ENCODE measurements around the gene PTRH1. TPM values are rescaled to one million over a fixed set of nuclear protein-coding genes. Genes with fewer than 3 reads are reported as not detected.
A peak's percentile ranks its signal among the peaks of the same experiment; 100 is the strongest.

PTRH1 gene
- total and polyA plus RNA-seq, 2 of the 4 experiments (the other 2 are of a cell fraction) = 5.4 to 14.8 TPM

DNA sequence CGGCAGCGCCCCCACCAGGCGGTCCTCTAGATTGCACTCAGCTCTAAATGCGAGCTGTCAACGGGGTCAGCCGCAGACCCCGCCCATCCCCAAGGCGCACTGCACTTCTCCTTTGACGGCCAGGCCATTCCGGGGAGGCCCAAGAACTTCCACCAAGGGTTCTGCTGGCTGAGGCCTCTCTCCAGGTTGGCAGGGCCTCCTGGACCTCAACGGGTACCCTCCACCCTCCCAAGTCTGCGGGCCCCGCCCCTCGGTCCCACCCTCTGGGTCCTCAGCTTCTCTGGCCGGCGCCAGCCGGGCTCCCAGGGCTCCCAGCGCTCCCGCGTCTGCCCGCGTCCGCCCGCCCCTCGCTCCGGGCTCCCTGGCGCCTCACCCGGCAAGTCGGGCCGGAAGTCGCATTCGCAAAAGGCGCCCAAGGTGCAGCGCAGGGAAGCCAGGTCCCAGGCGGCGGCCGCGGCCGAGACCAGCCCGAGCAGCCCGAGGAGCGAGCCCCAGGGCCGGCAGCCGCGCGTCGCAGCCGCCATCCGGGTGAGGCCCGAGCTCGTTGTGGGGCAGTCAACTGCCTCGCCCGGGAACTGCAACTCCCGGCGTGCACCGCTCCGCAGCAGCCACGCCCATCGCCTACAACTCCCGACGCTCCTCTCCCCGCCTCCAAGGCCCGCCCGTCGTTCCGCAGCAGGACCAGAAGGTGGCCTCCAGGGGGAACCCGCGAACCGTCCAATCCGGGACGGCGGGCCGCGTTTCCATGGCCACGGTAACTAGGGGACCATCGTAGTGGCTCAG lies 19.5 kb upstream of the PTRH1 start, which contains the start of gene TOR2A:
Gene TOR2A, minus strand, starts transcription at position 548 of the 783 bp plus-strand sequence. Its CDS starts 24 bp downstream, at position 524.
- 0 out of 2 replicates have a peak, but pooled peaks cover under 1% of the 10 kb centered on the region for H3K9me1 ChIP-seq (ENCODE audit: insufficient read depth, low read length)
- H3K4ac ChIP-seq (ENCODE audit: low read depth, low read length) = peak within 1 kb of the TSS; percentile 59
- peaks cover 4 to 12% of the 10 kb centered on the region in 2 experiments; a peak in 2 of 4 replicates for H3K79me1 ChIP-seq (ENCODE audit: low read depth in 1 of 2, low read length in 2 of 2)
- peak within 1 kb of the TSS; percentile 28 for H2BK120ac ChIP-seq (ENCODE audit: low read depth, low read length)
- H3K27ac ChIP-seq (ENCODE audit: insufficient read depth, low read length) = peak within 1 kb of the TSS; percentile 74
- H3K18ac ChIP-seq (ENCODE audit: low read depth, low read length) = no peak within 1 kb of the TSS
- H2BK5ac ChIP-seq (ENCODE audit: low read depth, low read length, poor library complexity, severe bottlenecking) = peak within 1 kb of the TSS; percentile 89
- peaks cover under 1% of the 10 kb centered on the region; the same call in 1 of the 2 replicates for H4K20me1 ChIP-seq (ENCODE audit: insufficient read depth, low read length)
- dilution Hi-C loops (cut with HindIII; ENCODE audit: low sequenced_read_pairs, unreplicated experiment) (no loop called here), in situ Hi-C loops (cut with MboI; ENCODE audit: low sequenced_read_pairs) (loop anchor here (5.0 kb wide), 1 partner anchor 47 kb away; no protein-coding TSS in a partner anchor), intact Hi-C loops (cut with micrococcal nuclease) (loop anchor here (1.0 to 5.0 kb wide), 6 partner anchors 50 to 228 kb away; partner anchors contain the start of gene STXBP1)
- H4K8ac ChIP-seq (ENCODE audit: low read depth in 2 of 2, low read length in 2 of 2) = peak within 1 kb of the TSS in 1 of 2 experiments; percentile 62; a peak in 2 of 4 replicates
- H3K4me3 ChIP-seq (ENCODE audit: insufficient read depth, low read depth, low read length) = peak within 1 kb of the TSS; percentile 60
- ChIA-PET CTCF (interaction anchor here (0.6 to 2.0 kb wide), 30 partner anchors 11 to 274 kb away, joined by 3 to 13 read pairs (median 4); partner anchors contain the start of genes CDK9, ENG, PTRH1 and ST6GALNAC4), POLR2A (ENCODE audit: unreplicated experiment) (interaction anchor here (0.6 kb wide), 4 partner anchors 139 to 214 kb away, joined by 3 to 12 read pairs (median 3); no protein-coding TSS in a partner anchor)
- peak within 1 kb of the TSS; percentile 32; the same call in 1 of the 2 replicates for H3K14ac ChIP-seq (replicated peaks; ENCODE audit: low read depth, low read length)
- H3K23ac ChIP-seq (ENCODE audit: low read depth, low read length) = no peak within 1 kb of the TSS
- H4K91ac ChIP-seq (ENCODE audit: insufficient read depth, low read depth, low read length) = peak within 1 kb of the TSS; percentile 60
- H2BK20ac ChIP-seq (ENCODE audit: low read depth, low read length) = no peak within 1 kb of the TSS
- peak within 1 kb of the TSS; percentile 88 for H2AK5ac ChIP-seq (ENCODE audit: low read depth, low read length)
- 0 out of 2 replicates have a peak within 1 kb of the TSS, but pooled peaks have one; percentile 39 for H3K56ac ChIP-seq (ENCODE audit: extremely low read depth, insufficient read depth, low read length)
- peak within 1 kb of the TSS; percentile 90 for H3K4me2 ChIP-seq (ENCODE audit: low read depth, low read length)
- peak within 1 kb of the TSS; percentile 95 for H2AFZ ChIP-seq (replicated peaks; ENCODE audit: low read length, poor library complexity)
- H3K9ac ChIP-seq (ENCODE audit: low read depth, low read length) = peak within 1 kb of the TSS; percentile 43
- H3K36me3 ChIP-seq (ENCODE audit: control insufficient read depth, insufficient read depth, low read length) = peaks cover 5% of the 10 kb centered on the region; the same call in 1 of the 2 replicates
- DNase-seq = peak; percentile 95
- no peaks in the 10 kb centered on the region for H3K9me3 ChIP-seq (ENCODE audit: control insufficient read depth, insufficient read depth, low read length)
- peak within 1 kb of the TSS; percentile 76 for H2AK9ac ChIP-seq (replicated peaks; ENCODE audit: low read depth, low read length, poor library complexity)
- ATAC-seq (ENCODE audit: low read depth) = peak; percentile 96
- H4K5ac ChIP-seq (ENCODE audit: low read depth, low read length) = 0 out of 2 replicates have a peak within 1 kb of the TSS, but pooled peaks have one; percentile 19
- no TSS peak for BruUV-seq (replicated peaks)
- peak within 1 kb of the TSS; percentile 66; the same call in 1 of the 3 replicates for H2BK15ac ChIP-seq (ENCODE audit: low read depth, low read length)
- H3K4me1 ChIP-seq (ENCODE audit: control insufficient read depth, insufficient read depth, low read length) = peaks cover 6% of the 10 kb centered on the region
- TF ChIP-seq RAD21 (IDR thresholded peaks at IDR 0.05; ENCODE audit: low read length) (peak; percentile 93), POLR2A (IDR thresholded peaks at IDR 0.05; ENCODE audit: low read depth, low read length) (peak; percentile 73), RFX5 (IDR thresholded peaks at IDR 0.05; ENCODE audit: low read depth, low read length) (peak; percentile 83), SMC3 (IDR thresholded peaks at IDR 0.05; ENCODE audit: low read depth, low read length) (peak; percentile 94), RCOR1 (IDR thresholded peaks at IDR 0.05; ENCODE audit: insufficient replicate concordance, low read length) (peak; percentile 27), MAZ (IDR thresholded peaks at IDR 0.05; ENCODE audit: borderline replicate concordance, low read depth, low read length) (peak; percentile 69; the same call in 1 of the 2 replicates), BHLHE40 (IDR thresholded peaks at IDR 0.05; ENCODE audit: low read depth, low read length) (no peak), MXI1 (IDR thresholded peaks at IDR 0.05; ENCODE audit: borderline replicate concordance, low read depth, low read length) (peak; percentile 70)
- TF ChIP-seq, protein P1, sequence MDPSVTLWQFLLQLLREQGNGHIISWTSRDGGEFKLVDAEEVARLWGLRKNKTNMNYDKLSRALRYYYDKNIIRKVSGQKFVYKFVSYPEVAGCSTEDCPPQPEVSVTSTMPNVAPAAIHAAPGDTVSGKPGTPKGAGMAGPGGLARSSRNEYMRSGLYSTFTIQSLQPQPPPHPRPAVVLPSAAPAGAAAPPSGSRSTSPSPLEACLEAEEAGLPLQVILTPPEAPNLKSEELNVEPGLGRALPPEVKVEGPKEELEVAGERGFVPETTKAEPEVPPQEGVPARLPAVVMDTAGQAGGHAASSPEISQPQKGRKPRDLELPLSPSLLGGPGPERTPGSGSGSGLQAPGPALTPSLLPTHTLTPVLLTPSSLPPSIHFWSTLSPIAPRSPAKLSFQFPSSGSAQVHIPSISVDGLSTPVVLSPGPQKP (IDR thresholded peaks at IDR 0.05; ENCODE audit: borderline replicate concordance, low read depth, low read length) = no peak
- TF ChIP-seq, protein P2, sequence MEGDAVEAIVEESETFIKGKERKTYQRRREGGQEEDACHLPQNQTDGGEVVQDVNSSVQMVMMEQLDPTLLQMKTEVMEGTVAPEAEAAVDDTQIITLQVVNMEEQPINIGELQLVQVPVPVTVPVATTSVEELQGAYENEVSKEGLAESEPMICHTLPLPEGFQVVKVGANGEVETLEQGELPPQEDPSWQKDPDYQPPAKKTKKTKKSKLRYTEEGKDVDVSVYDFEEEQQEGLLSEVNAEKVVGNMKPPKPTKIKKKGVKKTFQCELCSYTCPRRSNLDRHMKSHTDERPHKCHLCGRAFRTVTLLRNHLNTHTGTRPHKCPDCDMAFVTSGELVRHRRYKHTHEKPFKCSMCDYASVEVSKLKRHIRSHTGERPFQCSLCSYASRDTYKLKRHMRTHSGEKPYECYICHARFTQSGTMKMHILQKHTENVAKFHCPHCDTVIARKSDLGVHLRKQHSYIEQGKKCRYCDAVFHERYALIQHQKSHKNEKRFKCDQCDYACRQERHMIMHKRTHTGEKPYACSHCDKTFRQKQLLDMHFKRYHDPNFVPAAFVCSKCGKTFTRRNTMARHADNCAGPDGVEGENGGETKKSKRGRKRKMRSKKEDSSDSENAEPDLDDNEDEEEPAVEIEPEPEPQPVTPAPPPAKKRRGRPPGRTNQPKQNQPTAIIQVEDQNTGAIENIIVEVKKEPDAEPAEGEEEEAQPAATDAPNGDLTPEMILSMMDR (conservative IDR thresholded peaks at IDR 0.05; ENCODE audit: low read depth, low read length) = peak; percentile 99
- 0% methylated on average over 39 of the region's 76 CpGs; no CpG with 5 or more reads in 1 of the 2 experiments for WGBS, 2 experiments (ENCODE audit: extremely low coverage in 2 of 2, insufficient read length in 1 of 2)
- 0 out of 2 replicates have a peak, but pooled peaks cover 3% of the 10 kb centered on the region for H3K27me3 ChIP-seq (ENCODE audit: control insufficient read depth, insufficient read depth, low read length)

Measured in IMR-90 (cell line).